ENCODE data around the gene GCNT2.
A peak's percentile ranks its signal among the peaks of the same experiment; 100 is the strongest.

The GCNT2 gene

DNA sequence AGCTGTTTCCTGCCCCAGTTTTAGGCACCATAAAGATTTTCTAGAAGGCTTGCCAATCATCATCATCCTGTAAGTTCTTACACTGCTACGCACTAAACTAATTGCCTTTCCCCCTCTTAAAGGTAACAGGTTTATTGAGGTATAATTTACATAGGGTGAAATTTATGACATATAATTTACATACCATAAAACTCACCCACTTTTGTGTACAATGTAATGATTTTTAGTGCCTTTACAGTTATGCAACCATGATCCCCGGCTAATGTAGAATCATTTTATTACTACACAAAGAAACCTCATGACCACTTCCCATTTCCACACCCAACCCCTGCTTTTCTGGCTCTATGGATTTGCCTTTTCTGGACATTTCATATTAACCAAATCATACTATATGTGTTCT, 21.1 kb downstream of the GCNT2 start:
- in situ Hi-C loops (cut with MboI; ENCODE audit: low sequenced_read_pairs) = no loop called here

DNA sequence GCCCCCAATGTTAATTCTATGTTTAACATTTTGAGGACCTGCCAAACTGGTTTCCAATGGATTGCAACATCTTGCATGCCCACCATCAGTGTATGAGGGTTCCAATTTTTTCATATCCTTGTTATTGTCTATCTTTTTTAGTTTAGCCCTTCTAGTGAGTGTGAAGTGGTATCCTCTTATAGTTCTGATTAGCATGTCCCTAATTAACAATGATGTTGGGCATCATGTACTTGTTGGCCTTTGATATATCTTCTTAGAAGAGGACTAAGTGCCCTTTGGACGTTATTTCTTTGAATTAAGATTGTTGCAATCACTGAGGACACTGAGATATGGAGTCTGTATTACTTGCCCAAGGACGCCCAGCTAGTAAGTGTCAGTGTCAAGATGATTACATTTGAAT, 22.3 kb downstream of the GCNT2 start:
- H3K36me3 ChIP-seq (replicated peaks) = no peaks in the 10 kb centered on the region
- H3K4me1 ChIP-seq = peaks cover 3% of the 10 kb centered on the region; the same call in 1 of the 2 replicates
- H3K4me3 ChIP-seq = no peak overlapping the region
- DNase-seq (ENCODE audit: low spot score in 2 of 2) = no peak
- H3K9me3 ChIP-seq = no peaks in the 10 kb centered on the region
- 0 out of 2 replicates have a peak, but pooled peaks cover 2% of the 10 kb centered on the region for H3K27me3 ChIP-seq (ENCODE audit: low read depth)
- in situ Hi-C loops (cut with MboI; ENCODE audit: low sequenced_read_pairs) = no loop called here

More for the DNA sequence above, 21.1 kb downstream of the GCNT2 start:
- H3K36me3 ChIP-seq (replicated peaks) = no peaks in the 10 kb centered on the region
- H3K9me3 ChIP-seq = no peaks in the 10 kb centered on the region
- peaks cover 3% of the 10 kb centered on the region; the same call in 1 of the 2 replicates for H3K4me1 ChIP-seq
- no peak overlapping the region for H3K4me3 ChIP-seq
- 0 out of 2 replicates have a peak, but pooled peaks cover 2% of the 10 kb centered on the region for H3K27me3 ChIP-seq (ENCODE audit: low read depth)
- no peak for DNase-seq (ENCODE audit: low spot score in 2 of 2)

DNA sequence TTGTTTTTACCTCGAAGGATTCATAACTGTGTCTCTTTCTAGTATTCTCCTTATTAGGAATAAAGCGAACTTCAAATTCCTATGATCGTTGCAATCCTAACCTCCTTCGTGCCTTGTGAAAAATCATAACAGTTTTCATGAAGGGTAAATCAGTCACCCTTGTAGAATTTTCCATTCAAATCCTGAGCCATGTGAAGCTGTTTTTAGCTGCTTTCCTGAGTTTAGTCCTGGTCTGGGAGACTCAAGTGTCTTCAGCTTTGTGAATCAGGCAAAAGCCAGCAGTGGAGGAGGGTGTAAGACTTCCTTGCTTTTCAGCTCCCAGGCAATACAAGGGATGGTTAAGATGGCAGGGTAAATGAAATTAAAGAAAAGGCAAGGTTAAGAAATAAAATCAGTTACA, 24.3 kb downstream of the GCNT2 start:
- DNase-seq (ENCODE audit: low spot score in 2 of 2) = no peak
- H3K9me3 ChIP-seq = no peaks in the 10 kb centered on the region
- H3K4me3 ChIP-seq = no peak overlapping the region
- no peaks in the 10 kb centered on the region for H3K36me3 ChIP-seq (replicated peaks)
- 0 out of 2 replicates have a peak, but pooled peaks cover 2% of the 10 kb centered on the region for H3K27me3 ChIP-seq (ENCODE audit: low read depth)
- in situ Hi-C loops (cut with MboI; ENCODE audit: low sequenced_read_pairs) = no loop called here
- peaks cover 3% of the 10 kb centered on the region; the same call in 1 of the 2 replicates for H3K4me1 ChIP-seq

DNA sequence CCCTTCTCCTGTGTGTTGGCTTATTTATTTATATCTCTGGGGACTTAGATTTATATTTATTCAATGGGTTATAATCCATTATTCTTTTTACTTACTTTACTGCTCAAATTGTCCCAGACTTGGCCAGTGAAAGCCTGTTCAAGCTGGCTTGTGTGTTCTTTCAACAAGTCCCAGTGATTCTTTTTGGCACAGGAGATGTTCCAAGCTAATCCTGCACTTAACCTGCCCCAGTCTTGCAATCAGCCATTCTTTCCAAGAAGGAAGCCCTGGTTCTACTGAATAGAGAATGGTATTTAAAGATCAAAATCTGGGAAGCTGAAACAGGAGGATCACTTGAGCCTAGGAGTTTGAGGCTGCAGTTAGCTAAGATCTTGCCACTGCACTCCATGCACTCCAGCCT, 26.7 kb downstream of the GCNT2 start:
- no peaks in the 10 kb centered on the region for H3K9me3 ChIP-seq
- in situ Hi-C loops (cut with MboI; ENCODE audit: low sequenced_read_pairs) = no loop called here

DNA sequence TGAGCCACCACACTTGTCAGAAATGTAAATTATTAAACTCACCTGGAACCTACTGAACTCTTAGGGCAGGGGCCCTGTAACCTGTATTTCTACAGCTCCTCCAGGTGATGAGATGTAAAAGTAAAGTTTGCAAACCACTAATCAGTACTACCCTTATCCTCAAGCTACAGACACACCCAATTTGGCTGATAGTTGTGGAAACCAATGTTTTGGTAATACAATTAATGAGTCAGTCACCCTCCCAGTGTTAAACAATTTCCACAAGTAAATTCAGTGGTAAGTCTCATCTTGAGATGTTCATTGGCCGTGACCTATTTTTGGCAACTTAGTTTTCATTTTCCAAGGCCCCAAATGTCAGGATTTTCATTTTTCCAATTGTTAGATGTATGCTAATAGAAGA, 29.6 kb downstream of the GCNT2 start:
- H3K4me3 ChIP-seq = no peak overlapping the region
- H3K27me3 ChIP-seq (ENCODE audit: low read depth) = 0 out of 2 replicates have a peak, but pooled peaks cover 2% of the 10 kb centered on the region

More for the DNA sequence above, 26.7 kb downstream of the GCNT2 start:
- no peaks in the 10 kb centered on the region for H3K4me1 ChIP-seq
- no peak for DNase-seq (ENCODE audit: low spot score in 2 of 2)
- no peaks in the 10 kb centered on the region for H3K36me3 ChIP-seq (replicated peaks)
- no peak overlapping the region for H3K4me3 ChIP-seq
- H3K27me3 ChIP-seq (ENCODE audit: low read depth) = 0 out of 2 replicates have a peak, but pooled peaks cover 2% of the 10 kb centered on the region

DNA sequence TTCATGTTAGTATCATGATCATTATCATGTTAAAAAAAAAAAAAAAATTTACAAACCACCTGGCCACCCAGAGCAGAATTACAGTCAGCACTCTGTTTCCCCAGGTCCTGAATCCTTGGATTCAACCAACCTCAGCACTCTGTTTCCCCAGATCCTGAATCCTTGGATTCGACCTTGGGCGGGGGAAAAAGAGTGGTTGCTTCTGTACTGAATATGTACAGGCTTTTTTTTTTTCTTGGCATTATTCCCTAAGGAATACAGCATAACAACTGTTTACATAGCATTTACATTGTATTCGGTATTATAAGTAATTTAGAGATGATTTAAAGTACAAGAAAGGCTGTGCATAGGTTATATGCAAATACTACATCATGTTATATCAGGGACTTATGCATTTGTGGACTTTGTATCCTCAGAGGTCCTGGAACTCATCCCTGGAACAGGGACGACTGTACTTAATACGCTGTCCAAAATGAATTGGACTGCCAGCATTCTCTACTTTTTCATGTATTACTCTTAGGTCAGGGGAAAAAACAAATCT, 31.2 kb downstream of the GCNT2 start:
- peaks cover 16% of the 10 kb centered on the region for H3K4me1 ChIP-seq
- no peaks in the 10 kb centered on the region for H3K27me3 ChIP-seq (ENCODE audit: low read depth)
- DNase-seq (ENCODE audit: low spot score in 2 of 2) = no peak
- H3K36me3 ChIP-seq (replicated peaks) = no peaks in the 10 kb centered on the region
- H3K9me3 ChIP-seq = no peaks in the 10 kb centered on the region
- in situ Hi-C loops (cut with MboI; ENCODE audit: low sequenced_read_pairs) = no loop called here
- no peak overlapping the region for H3K4me3 ChIP-seq

More for the DNA sequence above, 29.6 kb downstream of the GCNT2 start:
- Histone ChIP-seq H3K36me3 (replicated peaks) (no peaks in the 10 kb centered on the region), H3K4me1 (peaks cover 9% of the 10 kb centered on the region), H3K9me3 (no peaks in the 10 kb centered on the region)
- in situ Hi-C loops (cut with MboI; ENCODE audit: low sequenced_read_pairs) = no loop called here
- no peak for DNase-seq (ENCODE audit: low spot score in 2 of 2)

DNA sequence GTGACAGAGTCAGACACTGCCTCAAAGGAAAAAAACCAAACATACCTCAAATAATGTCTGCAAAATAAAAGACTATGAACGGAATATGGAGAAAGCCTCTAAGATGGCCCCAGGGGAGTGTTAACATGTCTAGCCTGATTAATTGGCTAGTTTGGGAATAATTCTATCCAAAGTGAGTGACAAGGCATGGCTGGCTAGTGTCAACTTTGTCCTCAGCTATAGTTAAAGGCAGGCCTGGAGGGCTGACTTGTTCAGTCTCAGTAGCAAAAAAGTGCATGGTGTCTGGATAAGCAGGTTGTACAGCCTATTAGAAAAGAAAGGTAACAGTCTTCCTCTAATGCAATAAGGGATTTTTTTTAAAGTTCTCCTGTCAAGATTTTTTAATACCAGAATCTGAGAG, 32.7 kb downstream of the GCNT2 start:
- Histone ChIP-seq H3K4me1 (peaks cover 16% of the 10 kb centered on the region), H3K27me3 (ENCODE audit: low read depth) (no peaks in the 10 kb centered on the region), H3K9me3 (no peaks in the 10 kb centered on the region), H3K36me3 (replicated peaks) (no peaks in the 10 kb centered on the region), H3K4me3 (no peak overlapping the region)
- DNase-seq (ENCODE audit: low spot score in 2 of 2) = no peak
- in situ Hi-C loops (cut with MboI; ENCODE audit: low sequenced_read_pairs) = no loop called here

DNA sequence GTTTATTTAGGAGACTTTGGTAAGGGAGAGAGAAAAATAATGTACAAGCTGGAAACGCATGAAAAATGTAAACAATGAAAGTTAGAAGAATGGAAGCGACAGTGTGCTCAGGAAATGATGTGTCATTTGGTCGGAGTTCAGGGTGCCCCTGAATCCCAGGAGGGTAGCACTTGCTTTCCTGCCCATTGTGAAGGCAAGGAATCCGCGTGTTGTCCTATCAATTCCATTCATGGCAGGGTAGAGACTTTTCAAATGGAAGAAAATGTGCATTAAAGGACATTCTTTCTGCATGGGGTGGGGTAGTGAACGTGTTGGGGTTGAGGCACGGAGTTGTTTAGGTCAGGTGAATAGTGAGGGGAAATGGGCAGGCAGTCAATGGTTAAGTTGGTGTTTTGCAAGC, 33.7 kb downstream of the GCNT2 start:
- Histone ChIP-seq H3K9me3 (no peaks in the 10 kb centered on the region), H3K27me3 (ENCODE audit: low read depth) (no peaks in the 10 kb centered on the region), H3K4me1 (peaks cover 16% of the 10 kb centered on the region), H3K4me3 (no peak overlapping the region), H3K36me3 (replicated peaks) (no peaks in the 10 kb centered on the region)
- DNase-seq (ENCODE audit: low spot score in 2 of 2) = no peak
- in situ Hi-C loops (cut with MboI; ENCODE audit: low sequenced_read_pairs) = no loop called here

DNA sequence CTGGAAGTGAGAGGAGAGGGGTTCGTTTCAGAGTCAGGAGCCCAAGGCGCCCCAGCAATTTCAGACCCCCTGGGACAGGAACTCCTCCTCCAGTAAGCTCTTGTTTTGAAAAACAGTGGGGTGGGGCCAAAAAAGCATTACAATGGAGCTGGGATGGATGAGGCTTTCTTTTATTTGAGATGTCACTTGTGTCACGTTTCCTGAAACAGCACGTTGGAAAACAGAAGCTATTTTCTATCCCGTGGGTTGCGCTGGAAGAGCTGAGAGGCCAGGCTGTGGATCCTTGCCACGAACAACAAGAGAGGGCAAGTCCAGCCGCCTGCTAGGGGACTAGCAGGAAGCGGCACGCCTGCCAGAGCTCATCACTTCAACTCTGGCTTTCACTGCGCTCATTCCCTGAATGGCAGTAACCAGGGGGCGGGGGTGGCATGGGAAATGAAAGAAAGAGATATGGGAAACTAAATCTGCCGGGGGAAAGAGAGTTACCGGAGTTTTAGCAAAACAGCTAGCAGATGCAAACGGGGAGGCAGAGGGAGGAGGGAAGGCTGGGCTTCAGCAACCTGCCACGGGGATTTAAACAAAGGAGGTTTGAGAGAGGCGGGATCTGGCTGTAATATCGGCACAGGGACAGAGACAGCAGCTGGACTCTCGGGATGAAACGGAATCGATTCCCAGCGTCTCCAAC, 34.6 kb downstream of the GCNT2 start:
- in situ Hi-C loops (cut with MboI; ENCODE audit: low sequenced_read_pairs) = no loop called here
- Histone ChIP-seq H3K4me3 (peak overlapping the region; percentile 32), H3K36me3 (replicated peaks) (no peaks in the 10 kb centered on the region), H3K4me1 (peaks cover 16% of the 10 kb centered on the region), H3K9me3 (no peaks in the 10 kb centered on the region), H3K27me3 (ENCODE audit: low read depth) (no peaks in the 10 kb centered on the region)
- DNase-seq (ENCODE audit: low spot score in 2 of 2) = peak; percentile 48 to 65

DNA sequence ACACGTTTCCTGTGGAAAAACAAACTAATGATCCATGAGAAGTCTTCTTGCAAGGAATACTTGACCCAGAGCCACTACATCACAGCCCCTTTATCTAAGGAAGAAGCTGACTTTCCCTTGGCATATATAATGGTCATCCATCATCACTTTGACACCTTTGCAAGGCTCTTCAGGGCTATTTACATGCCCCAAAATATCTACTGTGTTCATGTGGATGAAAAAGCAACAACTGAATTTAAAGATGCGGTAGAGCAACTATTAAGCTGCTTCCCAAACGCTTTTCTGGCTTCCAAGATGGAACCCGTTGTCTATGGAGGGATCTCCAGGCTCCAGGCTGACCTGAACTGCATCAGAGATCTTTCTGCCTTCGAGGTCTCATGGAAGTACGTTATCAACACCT, 35.4 kb downstream of the GCNT2 start:
- DNase-seq (ENCODE audit: low spot score in 2 of 2) = no peak
- H3K9me3 ChIP-seq = no peaks in the 10 kb centered on the region
- H3K4me3 ChIP-seq = no peak overlapping the region
- H3K27me3 ChIP-seq (ENCODE audit: low read depth) = no peaks in the 10 kb centered on the region
- in situ Hi-C loops (cut with MboI; ENCODE audit: low sequenced_read_pairs) = no loop called here
- peaks cover 16% of the 10 kb centered on the region for H3K4me1 ChIP-seq
- H3K36me3 ChIP-seq (replicated peaks) = no peaks in the 10 kb centered on the region

DNA sequence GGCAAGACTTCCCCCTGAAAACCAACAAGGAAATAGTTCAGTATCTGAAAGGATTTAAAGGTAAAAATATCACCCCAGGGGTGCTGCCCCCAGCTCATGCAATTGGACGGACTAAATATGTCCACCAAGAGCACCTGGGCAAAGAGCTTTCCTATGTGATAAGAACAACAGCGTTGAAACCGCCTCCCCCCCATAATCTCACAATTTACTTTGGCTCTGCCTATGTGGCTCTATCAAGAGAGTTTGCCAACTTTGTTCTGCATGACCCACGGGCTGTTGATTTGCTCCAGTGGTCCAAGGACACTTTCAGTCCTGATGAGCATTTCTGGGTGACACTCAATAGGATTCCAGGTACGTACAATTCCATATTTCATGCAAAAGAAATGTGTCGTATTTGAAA, 35.8 kb downstream of the GCNT2 start:
- Histone ChIP-seq H3K9me3 (no peaks in the 10 kb centered on the region), H3K27me3 (ENCODE audit: low read depth) (no peaks in the 10 kb centered on the region), H3K4me3 (no peak overlapping the region), H3K4me1 (peaks cover 16% of the 10 kb centered on the region), H3K36me3 (replicated peaks) (no peaks in the 10 kb centered on the region)
- in situ Hi-C loops (cut with MboI; ENCODE audit: low sequenced_read_pairs) = no loop called here
- DNase-seq (ENCODE audit: low spot score in 2 of 2) = no peak

DNA sequence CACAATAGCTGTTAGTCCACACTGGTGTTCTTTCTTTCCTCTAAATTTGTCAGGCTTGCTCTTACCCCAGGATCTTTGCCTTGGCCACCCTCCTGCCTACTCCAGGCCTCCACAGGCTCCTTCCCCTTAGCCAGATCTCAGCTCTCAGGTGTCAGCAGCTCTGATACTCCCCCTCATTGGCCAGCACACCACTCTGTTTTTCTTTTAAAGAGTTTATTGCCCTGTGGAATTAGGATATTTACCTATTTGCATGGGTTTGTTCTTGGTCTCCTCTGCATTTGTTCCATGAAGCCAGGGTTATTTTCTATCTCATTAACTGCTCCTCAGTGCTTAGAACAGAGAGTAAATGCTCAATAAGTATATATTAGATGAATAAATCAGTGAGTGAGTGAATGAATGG, 36.8 kb downstream of the GCNT2 start:
- no peak for DNase-seq (ENCODE audit: low spot score in 2 of 2)
- Histone ChIP-seq H3K4me3 (no peak overlapping the region), H3K36me3 (replicated peaks) (no peaks in the 10 kb centered on the region), H3K4me1 (peaks cover 16% of the 10 kb centered on the region), H3K27me3 (ENCODE audit: low read depth) (no peaks in the 10 kb centered on the region), H3K9me3 (no peaks in the 10 kb centered on the region)
- in situ Hi-C loops (cut with MboI; ENCODE audit: low sequenced_read_pairs) = no loop called here

DNA sequence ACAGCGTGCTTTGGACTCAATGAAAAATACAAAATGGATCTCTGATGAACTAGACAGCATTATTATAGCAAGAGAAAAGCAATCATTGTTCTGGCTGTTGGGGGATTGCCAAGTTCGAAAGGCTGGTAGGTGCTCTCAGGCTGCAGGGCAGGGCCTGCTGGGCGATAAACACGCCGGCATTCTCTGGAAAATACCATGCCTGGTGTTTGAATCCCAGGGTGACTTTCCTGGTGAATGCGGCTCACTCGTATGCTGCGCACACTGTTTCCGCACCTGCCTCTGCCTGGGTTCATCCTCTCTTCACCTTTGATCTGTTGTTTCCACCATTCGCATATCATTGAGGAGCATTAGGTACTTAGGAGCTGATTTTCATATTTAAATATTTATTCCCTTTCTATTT, 37.4 kb downstream of the GCNT2 start:
- Histone ChIP-seq H3K4me3 (no peak overlapping the region), H3K27me3 (ENCODE audit: low read depth) (no peaks in the 10 kb centered on the region), H3K4me1 (peaks cover 16% of the 10 kb centered on the region), H3K9me3 (no peaks in the 10 kb centered on the region), H3K36me3 (replicated peaks) (no peaks in the 10 kb centered on the region)
- no peak for DNase-seq (ENCODE audit: low spot score in 2 of 2)
- in situ Hi-C loops (cut with MboI; ENCODE audit: low sequenced_read_pairs) = no loop called here

DNA sequence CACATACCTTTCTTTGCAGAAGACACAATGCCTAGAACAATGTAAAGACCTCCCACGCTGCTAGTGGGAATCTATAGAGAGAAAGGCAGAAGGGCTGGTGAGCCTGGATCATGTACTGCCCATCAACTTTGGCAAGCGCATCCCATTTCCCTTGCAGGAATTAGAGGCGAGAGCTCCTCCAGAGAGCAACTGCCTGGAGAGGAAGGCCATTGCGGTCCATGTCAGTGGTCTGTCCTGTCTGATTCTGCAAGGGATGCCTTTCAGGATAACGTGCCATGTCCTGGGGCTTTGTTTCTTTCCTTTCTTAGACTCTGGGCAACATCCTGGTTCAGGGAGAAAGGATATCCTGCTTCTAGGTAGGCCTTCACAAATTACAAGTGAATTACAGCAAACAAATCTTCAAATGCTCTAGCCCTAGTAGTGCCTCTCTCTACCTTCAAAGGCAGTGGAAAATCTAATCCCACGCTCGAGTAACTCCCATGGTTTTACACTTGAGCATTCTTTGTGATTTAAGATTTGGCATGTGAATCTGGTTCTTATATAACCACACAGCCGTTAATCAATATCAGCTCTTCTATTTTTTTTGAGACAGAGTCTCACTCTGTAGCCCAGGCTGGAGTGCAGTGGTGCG, 38.5 kb downstream of the GCNT2 start:
- DNase-seq (ENCODE audit: low spot score in 2 of 2) = no peak
- no peaks in the 10 kb centered on the region for H3K27me3 ChIP-seq (ENCODE audit: low read depth)
- peaks cover 16% of the 10 kb centered on the region for H3K4me1 ChIP-seq
- no peaks in the 10 kb centered on the region for H3K9me3 ChIP-seq
- in situ Hi-C loops (cut with MboI; ENCODE audit: low sequenced_read_pairs) = no loop called here
- no peak overlapping the region for H3K4me3 ChIP-seq
- H3K36me3 ChIP-seq (replicated peaks) = no peaks in the 10 kb centered on the region
